ENCODE data around the gene ZCCHC24.
A peak's percentile ranks its signal among the peaks of the same experiment; 100 is the strongest.

Gene ZCCHC24

DNA sequence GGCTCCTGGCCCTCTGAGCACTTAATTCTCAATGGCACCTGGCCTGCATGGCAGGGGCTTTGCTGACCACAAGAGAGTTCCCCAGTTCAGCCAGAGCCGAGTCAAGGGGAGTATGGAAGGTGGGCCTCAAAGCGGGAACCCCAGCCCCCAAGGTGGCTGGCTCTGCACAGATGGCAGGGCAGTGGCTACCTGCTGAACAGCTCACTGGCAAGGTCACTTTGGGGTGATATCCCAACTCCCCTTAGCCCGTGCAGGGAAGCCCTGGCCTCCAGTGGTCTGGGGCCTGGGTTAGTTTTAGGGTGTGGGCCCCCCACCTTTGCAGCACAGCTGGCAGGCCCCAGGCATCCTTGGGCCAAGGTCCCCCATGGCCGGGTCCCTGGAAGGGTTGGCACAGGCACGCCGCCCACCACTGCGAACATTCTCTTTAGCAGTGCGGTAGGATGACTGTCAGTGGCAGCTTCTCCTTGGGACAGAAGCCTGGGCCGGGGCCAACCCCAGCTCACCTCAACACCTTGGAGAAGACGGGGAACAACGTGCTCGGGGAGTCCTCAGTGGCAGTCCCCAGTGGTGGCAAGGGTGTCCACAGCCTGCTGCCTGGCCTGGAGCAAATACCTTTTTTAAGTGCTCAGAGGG, 61.3 kb downstream of the ZCCHC24 start:
- DNase-seq (ENCODE audit: low spot score) = no peak

DNA sequence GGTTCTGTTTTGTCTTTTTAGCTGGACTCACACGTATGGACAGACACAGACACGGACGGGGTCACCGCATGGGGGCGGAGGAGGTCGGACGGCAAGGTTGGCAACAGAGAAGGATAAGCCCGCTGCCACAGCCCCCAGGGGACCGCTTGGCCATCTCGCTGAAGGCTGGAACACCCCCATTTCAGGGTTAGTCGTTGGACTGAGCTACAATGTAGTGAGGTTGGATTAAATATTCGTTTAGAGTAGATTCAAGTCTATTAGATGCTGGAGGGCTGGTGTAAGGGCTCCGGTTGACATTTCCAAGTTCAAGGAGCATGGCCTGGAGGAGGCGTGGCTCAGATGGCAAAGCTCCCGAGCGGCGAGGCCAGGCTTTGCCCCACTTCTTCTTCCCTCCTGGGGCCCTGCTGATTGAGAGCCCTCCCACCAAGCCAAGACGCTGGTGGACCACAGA, 62.9 kb downstream of the ZCCHC24 start:
- DNase-seq (ENCODE audit: low spot score) = no peak

DNA sequence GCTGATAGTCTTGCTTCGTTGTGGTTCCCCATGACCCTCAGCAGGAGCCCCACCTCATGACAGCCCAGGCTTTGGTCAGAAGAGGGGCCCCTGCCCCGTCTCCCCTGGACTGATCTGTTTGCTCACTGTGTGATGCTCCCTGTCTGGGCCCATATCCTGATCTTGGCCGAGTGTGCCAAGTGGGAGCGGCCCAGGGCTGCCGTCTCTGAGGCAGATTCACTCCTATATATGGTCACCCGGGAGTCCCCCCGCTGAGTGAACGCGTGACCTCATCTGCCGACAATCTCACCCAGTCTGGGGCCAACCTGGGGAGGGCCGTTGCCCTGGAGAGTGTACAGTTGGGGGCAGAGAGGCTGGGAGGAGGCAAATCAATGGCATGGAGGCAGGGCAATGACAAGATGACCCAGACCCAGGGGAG, 63.6 kb downstream of the ZCCHC24 start:
- no peak for DNase-seq (ENCODE audit: low spot score)

DNA sequence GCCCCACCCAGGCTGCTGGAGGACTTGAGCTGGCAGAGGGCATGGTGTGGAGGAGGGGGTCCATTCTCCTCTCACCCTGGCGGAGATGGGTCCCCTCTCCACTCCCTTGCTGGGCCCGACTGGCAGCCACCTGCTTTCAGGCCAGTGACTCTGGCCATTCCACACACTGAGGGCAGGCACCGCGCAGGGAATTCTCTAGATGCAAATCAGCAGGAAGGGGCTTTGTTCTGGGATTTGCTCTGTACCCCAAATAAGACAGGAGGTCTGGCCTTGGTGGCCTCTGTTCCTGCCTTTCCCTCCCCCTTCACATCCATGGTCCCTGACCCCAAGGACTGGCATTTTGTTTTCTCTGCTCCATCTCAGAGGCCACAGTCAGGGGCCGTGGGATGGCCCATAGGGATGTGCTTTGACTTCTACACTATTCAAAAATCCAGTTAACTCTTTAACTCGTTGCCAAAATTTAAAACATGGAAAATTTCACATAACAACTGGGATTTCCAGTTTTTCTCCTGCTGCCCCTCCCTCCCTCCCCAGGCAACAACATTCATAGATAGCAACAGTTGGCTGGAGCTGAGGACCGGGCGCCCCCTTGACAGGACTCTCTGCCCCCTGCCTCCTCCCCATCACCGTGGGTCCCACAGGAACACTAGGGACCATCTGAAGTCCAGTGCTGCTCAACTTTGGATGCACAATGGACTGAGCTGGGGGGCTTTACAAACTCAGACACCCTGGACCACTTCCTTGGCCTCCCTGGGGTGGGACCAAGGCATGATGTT, 64.3 kb downstream of the ZCCHC24 start:
- no peak for DNase-seq (ENCODE audit: low spot score)

DNA sequence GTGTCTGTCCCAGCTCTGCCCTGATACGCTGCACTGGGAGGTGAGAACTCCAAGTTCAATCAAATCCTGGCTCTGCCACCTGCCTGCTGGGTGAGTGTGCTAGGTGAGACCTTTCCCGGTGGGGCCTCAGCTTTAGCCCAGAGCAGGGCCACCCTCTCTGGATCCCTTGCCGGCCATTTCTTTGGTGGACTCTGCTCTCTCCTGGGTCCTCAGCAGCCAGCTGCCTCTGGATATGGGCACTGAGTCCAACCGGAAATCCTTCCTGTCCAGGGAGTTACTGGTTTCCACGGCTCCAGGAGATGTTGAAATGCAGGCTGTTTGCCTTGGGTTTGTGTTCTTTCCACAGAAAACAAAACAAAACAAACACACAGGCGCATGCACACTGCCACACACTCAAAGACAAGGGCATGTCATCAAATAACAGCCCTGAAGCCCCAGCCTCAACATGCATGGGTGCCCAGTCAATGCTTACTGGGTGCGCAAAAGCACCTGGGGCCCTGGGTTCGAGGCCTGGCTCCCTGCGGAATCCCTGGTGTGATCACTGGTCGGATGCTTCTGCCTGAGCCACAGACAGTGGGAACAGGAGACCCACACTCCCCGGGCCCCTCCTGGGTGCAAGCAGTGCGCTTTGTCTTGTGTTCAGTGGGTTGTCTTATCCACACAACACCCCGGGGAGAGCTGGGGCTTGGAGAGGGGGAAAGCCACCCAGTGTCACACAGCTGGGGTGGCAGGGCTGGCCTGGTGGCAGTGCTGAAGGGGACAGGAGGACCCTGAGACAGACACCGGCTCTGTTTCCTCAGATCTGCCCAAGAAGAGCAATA, 65.1 kb downstream of the ZCCHC24 start:
- no peak for DNase-seq (ENCODE audit: low spot score)

DNA sequence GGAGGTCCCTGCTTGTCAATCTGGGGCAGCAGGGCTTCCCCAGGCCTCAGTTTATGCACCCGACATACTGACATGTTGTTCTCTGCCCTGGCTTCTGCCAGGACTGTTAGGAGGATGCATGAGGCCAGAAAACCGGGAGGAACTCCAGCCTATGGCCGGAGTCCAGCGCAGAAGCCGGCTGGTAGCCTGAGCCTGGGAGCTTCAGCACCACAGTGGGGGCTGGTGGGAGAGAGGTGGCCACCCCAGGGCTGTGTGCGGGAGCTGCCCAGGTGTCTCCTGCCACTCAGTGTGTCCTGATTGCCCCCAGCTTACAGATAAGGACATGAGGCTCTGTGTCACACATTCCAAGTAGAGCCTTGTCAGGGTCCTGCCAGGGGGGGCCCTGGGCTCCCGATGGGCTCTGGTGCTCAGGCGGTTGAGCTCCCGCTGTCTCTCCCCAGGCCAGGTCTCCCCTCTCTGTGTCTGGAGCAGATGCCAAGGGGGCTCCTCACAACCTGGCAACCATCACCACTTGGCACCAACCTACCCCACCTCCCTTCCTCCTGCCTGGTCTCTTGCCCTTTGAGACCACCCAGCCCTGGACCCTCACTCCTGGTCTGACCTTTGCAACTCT, 65.8 kb downstream of the ZCCHC24 start:
- DNase-seq (ENCODE audit: low spot score) = no peak

DNA sequence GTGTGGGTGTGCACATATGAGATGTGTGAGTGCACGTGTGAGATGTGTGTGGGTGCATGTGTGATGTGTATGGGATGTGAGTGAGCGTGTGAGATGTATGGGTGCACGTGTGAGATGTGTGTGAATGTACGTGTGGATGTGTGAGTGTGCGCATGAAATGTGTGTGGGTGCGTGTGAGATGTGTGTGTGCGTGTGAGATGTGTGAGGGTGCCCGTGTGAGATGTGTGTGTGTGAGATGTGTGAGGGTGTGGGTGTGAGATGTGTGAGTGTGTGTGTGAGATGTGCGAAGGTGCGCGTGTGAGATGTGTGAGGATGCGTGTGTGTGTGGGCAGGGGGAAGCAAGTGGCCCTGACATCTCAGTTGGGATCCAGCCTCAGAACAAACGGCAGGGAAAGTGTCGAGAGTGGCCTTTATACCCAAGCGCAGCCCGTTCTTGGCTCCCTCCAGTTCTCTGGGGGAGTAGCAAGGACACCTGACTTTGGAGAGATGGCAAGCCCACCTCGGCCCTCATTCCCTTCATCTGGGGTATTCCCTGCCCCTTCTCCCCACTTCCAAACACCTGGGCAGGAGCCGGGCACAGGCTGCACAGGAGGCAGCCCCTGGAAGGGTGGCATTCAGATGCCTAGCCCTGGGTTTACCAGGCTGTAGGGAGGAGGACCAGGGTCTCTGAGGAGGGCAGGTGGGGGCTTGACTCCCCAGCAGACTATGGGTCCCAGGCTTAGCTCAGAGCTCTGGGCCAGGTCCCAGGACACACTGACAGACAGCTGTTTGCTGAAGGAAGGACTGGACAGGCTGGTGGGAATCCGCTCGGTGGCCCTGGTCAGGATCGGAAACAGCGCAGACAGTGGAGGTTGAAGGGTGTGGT, 66.5 kb downstream of the ZCCHC24 start:
- DNase-seq (ENCODE audit: low spot score) = no peak

DNA sequence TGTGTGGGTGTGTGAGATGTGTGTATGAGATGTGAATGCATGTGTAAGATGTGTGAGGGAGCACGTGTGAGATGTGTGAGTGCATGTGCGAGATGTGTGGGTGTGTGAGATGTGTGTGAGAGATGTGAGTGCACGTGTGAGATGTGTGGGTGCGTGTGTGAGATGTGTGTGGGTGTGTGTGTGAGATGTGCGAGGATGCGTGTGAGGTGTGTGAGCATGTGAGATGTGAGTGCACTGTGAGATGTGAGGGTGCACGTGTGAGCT, 67.1 kb downstream of the ZCCHC24 start:
- no peak for DNase-seq (ENCODE audit: low spot score)

DNA sequence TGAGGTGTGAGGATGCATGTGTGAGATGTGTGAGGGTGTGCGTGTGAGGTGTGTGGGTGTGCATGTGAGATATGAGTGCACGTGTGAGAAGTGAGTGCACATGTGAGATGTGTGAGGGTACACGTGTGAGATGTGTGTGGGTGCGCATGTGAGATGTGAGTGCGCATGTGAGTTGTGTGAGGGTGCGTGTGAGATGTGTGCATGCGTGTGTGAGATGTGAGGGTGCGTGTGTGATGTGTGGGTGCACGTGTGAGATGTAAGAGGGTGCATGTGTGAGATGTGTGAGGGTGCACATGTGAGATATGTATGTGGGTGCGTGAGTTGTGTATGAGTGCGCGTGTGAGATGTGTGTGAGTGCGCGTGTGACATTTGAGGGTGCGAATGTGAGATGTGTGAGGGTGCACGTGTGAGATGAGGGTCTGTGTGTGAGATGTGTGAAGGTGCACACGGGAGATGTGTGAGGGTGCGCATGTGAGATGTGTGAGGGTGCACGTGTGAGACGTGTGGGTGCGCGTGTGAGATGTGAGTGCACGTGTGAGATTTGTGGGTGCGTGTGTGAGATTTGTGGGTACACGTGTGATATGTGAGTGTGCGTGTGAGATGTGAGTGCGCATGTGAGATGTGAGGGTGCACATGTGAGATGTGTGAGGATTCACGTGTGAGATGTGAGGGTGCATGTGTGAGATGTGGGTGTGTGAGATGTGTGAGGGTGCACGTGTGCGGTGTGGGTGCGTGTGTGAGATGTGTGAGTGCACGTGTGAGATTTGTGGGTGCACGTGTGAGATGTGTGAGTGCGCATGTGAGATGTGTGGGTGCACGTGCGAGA, 67.7 kb downstream of the ZCCHC24 start:
- DNase-seq (ENCODE audit: low spot score) = no peak

DNA sequence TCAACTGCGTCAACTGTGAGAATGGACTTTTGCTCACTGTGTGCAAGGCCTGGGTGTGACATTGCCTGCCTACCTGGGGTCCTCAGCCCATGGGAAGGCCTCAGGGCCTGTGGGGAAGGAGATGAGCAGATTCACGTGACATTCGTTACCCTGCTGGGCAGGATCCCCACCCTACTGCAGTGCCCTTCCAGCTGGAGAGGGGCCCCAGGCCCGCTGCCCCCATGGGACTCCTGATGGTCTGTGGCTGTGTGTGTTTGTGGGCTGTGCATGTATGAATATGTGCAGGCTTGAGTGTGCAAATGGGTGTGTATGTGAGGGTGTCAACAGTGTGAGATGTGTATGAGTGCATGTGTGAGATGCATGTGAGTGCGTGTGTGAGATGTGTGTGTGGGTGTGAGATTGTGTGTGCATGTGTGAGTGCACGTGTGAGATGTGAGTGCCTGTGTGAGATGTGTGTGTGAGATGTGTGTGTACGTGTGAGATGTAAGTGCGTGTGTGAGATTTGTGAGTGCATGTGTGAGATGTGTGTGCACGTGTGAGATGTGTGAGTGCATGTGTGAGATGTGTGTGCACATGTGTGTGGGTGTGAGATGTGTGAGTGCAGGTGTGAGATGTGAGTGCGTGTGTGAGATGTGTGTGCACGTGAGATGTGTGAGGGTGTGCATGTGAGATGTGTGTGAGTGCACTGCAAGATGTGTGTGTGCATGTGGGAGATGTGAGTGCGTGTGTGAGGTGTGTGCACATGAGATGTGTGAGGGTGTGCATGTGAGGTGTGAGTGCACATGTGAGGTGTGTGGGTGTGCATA, 68.5 kb downstream of the ZCCHC24 start:
- DNase-seq (ENCODE audit: low spot score) = no peak

DNA sequence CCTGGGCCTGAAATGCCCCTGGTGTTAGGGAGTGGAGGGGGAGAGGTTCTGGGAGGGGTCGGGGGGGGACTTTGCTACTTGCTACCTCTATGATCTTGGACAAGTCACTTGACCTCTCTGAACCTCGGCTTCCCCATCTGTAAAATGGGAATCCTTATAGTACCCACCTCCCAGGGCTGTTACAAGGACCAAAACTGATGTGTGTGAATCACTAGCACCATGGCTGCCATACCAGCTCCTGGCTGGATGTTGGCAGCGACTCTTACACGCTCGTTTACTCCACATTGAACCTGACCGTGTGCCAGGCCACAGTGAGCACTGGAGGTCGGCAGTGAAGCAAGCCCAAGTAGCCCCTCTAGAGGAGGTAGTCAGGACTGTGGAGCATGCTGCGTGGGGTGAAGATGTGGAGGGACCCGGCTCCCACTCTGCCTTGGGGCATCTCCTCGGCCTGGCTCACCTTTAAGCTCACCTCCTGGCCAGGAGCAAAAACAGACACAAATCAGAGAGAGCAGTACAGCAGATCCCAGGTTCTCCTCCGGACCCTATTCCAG, 69.3 kb downstream of the ZCCHC24 start:
- no peak for DNase-seq (ENCODE audit: low spot score)

DNA sequence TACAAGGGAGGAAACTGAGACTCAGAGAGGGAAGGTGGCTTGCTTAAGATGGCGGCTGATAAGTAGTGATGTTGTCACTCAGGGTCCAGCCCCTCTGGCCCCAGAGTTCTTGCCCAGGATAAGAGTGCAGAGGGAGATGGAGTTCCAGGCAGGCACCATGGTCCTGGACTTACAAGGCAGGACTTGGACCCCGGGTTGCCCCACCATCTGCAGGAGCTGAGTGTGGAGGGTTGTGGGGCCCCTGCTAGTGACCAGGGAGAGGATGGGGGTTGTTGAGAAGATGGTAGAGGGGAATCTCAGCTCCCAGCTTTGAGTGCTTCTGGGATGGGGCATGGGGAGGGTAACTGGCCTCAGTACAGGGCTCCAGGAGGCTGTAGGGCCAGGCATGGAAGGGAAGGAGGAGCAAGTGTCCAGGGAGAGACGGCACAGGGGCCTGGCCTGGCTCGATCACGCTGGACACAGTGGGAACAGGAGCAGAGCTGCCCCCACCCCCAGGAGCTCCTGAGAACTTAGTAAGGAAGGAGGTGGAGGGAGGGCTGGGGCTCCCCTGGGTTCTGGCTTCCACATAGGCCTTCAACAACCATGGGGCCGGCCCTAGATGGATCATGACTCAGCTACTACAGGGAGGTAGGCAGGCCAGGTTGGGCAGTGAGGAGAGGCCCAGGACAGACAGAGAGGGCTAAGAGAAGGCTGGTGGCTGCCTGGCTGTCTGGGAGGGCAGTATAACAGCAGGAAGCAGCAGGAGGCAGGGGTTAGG, 69.9 kb downstream of the ZCCHC24 start:
- DNase-seq (ENCODE audit: low spot score) = no peak

DNA sequence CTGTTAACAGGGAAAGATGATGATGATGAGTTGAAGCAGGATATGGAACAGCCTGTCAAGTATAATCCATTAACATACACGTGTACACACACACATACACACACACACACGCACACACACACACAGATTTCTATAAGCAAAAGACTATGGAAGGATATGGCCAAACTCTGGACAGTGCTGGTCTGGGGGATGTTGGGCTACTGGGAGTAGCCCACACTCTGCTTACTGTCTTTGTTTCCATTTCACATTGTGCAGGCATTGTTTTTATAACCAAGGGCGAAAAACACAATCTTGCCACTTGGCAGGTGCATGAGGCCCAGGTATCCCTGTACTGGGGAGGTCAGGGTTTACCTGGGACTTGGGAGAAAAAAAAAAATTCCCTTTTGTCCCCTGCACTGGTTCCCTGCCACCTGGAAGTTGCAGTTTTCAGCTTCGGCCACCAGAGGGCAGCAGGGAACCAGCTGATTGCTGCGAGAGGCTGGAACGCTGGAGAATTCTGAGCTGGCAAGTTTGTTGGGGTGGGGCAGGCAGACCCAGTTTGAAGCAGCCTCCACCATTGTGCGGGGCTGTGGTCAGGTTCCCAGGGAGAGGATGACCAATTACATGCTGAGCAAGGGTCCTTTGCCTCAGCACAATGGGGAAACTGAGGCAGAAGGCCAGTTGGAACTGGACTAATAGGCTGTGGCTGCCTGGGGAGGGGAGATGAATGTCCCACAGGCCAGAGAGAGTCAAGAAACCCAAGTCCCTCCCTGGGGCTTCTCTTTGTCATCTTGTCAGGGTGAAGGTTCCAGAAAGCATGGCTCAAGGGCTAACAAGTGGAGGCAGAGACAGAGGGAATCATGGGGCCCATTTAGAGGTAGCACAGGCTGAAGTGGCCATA, 70.9 kb downstream of the ZCCHC24 start:
- peak; percentile 54 for DNase-seq (ENCODE audit: low spot score)

DNA sequence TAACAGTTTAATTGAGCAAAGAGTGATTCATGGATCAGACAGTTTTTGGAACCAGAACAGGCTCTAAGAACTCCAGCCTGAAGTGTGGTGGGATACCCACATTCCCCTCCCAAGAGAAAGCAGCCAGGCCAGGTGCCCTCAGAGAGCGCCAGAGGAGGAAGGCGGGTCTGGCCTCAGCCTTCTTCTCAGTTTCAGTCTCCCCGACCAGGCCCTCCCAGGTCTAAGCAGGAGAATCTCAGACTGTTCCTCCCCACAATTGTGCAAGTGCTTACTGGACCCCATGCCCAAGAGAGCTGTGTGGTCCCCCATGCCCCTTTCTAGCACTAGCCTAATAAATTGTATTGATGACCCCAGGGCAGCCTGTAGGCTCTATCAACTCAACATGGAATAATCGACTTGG, 72.6 kb downstream of the ZCCHC24 start:
- DNase-seq (ENCODE audit: low spot score) = no peak

DNA sequence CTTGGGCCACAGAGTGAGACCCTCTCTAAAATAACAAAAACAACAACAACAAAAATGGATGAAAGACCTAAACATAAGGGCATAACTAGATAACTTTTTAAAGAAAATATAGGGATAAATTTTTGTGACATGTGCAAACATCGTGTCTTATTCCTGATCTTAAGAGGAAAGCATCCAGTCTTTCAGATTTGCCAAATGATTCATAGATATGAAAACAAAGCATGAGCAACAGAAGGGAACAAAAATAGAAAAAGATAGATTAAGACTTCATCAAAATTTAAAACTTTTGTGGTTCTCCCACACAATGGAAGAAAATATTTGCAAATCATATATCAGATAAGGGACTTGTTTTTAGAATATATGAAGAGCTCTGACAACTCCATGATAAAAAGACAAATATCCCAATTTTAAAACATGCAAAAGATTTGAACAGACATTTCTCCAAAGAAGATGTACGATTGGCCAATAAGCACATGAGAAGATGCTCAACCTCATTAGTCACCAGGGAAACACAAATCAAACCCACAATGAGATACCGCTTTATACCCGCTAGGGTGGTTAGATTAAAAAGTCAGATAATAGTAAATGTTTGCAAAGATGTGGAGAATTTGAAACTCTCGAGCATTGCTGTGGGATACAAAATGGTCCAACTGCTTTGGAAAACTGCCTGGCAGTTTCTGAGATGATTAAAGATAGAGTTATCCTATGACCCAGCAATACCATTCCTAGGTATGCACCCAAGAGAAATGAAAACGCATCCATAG, 77.8 kb downstream of the ZCCHC24 start:
- DNase-seq (ENCODE audit: low spot score) = no peak

DNA sequence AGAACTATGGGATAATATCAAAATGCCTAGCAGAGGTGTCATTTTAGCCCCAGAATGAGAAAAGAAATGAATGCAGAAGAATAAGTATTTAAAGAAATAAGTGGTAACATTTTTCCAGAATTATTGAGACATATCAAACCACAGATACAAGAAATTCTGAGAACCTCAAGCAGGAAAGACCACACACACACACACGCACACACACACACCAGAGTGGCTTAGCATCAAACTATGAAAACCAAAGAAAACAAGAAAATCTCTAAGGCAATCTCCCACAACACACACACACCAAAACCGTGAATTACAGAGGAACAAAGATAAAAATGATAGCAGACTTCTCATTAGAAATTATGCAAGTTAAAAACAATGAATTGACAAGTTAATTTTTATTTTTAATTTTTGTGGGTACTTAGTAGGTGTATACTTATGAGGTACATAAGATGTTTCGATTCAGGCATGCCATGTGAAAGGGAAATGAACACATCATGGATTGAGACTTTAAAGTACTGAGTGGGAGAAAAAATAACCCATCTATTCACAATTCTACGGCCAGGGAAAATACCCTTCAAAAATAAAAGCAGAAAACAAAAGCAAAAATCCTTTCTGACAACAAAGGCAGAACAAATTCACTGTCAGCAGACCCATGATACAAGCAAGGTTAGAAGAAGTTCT, 83.6 kb downstream of the ZCCHC24 start:
- DNase-seq (ENCODE audit: low spot score) = no peak

Data from SW480 (cell line).